NCI-H446 (cell line): ENCODE results near the gene PDE4D.
"Not testable (repeated sequence)": the region's sequence is repeated elsewhere in the genome, so short reads cannot be mapped to it uniquely, and the experiment has no call there.

Experiments
- DNase-seq, 2 experiments: peaks; one replicate each; lab custom pipeline; 2025; lab: John Stamatoyannopoulos, UW

The PDE4D gene

DNA sequence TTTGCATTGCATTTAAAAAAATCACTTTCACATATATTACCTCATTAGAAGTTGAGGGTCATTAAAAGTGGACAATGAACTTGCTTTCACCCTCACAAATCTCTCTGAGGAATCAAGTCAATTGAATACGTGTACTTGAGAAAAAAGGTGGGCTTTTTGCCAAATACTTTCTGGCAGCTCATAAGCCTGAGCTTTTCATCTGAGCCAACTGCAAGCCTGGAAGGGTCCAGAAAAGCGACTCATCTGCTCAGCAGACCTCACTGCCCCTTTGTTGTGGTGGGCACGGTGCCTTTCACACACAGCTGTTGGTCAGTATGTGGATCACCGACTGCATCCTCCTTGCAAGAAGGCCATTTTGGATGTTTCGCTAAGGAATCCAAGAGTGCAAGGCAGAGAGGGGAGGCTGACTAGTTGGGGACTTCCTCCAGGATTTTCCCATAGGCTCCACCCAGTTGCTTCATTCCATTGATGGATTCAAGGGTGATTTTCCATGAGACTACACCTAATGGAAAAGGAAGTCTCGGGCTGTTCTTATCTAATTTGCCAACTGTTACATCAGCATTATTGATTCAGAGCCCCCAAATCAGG is 564.7 kb downstream of the PDE4D start:
- peak; percentile 78 to 96 for DNase-seq

DNA sequence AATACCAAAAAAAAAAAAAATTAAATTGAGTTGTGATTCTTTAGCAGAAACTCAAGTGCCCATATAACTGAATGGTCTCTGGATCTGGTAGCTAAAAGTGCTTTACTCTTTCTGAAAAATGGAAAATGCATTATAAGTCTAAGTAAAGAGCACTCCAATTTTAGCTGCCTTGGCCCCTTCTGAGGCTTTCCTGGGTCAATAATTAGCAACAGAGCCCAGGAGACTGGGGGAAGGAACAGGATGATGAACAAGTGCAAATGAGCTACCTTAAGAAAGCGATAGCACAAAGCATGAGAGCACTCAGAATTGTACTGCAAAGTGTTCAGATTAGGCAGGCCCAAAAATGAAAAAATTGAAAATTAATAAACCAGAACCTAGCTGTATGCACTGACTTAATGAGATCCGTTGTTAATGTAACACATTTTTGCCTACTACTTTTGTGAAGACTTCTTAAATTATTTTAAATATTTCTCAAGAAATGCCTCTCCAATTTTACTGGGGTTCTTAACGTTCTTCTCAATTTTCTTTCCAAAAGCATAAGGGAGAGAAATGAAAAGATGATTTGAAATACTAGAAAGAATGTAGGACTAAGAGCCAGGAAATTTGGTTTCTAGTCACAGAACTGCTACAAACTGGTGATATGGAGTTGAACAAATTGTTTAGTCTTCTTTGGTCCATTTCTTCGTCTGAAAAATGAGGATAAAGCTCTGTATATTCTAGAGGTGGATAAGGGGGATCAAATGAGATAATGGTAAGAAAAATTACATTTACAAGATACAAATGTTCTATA is 566.1 kb downstream of the PDE4D start:
- no peak for DNase-seq

DNA sequence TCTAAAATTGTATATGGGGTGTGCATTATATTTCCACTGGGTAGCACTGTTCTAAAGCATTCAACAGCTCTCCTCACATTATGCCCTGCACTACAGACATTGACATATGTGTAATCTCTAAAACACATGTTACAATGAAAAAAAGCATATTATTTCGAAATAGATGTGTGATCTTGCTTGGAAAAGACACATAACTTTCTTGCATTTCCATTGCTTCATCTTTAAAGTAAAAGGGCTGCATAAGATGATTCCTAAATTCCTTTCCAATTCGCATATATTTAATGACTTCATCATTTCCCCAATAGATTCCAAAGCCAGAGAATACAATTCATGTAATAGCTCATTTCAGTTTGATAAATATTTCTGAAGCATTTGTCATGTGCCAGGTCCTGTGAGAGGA is 566.9 kb downstream of the PDE4D start:
- DNase-seq, result no peak

DNA sequence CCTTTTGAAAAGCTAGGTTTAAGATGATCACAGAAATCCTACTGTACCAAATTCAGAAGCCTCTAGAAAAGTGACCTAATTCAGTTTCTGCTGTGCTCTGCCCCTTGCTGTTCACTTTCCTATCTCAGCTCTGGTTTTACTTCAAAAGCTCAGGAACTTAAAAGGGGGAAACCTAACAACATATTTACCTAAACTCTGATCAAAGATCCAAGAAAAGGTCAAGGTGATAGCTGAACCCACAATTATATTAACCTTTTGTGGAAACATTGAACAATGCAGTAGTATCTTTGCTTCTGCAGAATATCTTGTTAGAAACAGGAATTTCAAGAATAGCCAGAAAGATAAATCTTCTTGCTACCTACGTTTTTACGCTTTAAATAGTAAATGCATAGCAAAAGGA is 568.5 kb downstream of the PDE4D start:
- no peak for DNase-seq

DNA sequence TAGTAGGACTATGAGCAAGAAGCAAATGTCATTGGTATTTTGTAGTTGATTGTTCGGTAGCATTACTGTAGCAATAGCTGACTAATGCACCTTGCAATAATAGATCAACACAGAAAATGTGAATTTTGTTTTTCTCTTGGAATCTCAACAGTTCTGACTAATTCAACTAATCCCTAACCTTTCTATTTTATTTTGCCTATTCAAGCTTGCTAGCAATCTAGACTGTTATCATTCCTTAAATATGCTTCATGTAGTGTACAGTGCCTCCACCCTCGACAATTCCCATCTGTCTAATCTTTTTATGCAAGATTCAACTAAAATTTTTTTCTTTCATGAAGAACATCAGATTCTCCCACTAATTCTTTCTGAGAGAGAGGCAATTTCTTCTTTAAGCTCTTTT is 570.6 kb downstream of the PDE4D start:
- no peak for DNase-seq

DNA sequence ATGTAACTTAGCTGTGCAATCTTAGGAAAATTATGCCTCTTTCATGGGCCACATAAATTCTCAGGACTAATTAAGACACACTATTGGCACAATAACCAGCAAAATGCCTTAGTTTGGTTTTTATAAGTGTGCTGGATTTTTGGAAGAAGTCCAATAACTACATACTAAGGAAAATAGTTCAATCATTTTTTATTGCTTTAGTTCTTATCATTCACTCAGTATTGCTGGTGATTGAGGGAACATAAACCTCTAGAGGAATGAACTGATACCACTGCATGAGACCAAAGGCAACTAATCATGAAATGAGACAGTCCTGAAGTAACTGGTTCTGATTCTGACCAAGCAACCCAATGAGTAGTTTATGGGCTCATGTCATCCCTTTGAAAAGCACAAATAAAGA is 571.5 kb downstream of the PDE4D start:
- no peak for DNase-seq

DNA sequence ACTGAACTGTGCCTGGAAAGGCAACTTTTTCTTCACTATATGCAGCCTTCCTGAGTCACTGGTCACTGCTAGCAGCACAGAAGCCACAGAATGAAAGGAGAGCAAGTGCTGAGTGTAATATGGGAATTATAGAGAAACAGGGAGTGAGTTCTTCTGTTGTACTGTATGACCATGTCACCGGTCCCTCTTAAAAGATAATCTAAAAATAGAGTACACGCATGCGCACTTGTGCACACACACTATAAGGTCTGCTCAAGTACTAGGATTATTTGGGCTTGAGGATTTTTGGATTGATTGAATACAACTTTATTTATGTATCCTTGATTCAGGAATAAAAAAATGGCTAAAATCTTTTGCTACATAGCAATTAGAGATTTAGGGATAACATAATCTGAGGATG is 571.9 kb downstream of the PDE4D start:
- no peak for DNase-seq

DNA sequence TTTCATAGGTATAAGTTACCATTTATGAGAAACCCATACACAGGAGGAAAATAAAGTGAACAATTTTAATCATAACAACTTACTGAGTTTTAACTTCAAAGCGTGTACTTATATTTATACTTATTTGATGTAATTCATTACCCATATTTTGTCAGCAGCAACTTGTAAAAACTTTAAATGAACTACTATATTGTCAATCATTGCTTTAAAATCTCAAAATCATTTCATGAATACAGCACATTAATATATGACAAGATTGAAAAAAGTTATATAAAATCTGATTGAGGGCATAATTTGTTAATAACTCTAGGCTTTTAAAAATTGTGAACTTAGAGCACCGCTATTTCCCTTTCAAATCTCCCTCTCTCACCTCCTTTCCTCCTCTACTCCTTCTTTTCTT is 573.1 kb downstream of the PDE4D start:
- no peak for DNase-seq

DNA sequence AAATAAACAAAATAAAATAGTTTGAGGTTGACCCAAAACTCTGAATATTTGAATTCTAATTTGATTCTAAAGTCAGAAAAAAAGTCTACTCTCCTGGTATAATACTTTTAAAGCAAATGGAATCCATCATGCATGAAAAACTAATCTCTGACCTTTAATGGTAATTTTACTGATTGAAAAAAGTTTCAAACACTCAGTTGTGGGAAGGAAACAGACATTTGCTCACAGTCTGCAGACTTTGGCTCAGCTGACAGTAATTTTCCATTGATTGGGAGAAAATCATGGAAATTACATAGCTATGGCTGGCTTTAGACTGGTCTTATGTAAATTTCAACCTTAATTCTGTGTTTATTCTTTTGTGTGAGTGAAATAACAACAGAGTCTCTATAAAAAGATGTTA is 574.3 kb downstream of the PDE4D start:
- no peak for DNase-seq

DNA sequence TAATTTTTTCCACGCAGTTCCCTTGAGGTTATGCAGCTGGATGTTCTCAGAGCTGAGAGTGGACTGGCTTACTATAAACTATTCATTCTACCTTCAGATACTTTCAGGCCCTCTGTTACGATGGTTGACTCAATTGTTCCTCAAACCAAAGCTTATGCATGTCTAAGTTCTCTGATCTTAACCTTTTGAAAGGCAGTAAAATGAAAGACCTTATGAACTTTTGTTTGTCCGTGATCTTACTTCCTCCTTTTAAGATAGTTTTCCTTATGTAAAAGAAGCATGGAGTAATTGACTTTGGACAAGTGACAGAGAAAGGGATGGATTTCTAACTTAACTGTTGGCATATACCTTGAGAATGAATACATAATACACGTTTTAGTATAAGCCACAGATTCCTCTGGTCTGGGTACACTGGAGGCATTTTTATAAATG is 575.7 kb downstream of the PDE4D start:
- no peak for DNase-seq

DNA sequence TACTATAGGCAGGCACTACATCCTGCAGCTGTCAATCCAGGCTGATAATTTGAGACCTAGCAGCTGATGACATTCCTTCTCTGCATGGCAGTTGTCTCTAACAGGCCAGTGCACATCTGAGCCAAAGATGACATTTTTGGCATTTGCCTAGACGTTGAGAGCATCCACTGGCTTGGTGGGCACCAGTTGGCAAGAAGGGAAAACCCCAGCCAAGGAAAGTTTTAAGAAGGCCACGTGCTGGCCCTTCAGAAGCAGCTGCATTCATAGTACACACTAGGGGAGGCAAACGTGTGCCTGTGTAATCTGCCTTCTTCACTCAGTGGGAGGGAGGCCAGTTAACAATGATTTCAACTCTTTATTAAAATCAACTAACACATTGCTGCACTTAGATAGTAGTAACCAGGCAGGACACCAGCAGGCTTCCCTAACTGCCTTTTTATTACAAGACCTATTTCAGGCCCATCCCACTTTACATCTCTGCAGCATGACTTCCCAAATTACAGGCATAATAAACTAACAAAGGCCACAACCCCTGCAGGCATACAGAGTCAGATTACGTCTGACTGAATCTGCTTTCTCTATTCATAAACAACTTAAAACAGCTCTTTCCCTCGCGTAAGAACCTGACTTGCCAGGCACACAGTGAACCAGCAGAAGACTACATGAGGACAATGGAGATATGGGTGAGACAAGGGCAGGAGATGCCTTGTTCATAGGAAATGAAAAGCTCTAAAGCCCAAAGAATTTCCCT is 576.3 kb downstream of the PDE4D start:
- peak; percentile 7 to 62 for DNase-seq

DNA sequence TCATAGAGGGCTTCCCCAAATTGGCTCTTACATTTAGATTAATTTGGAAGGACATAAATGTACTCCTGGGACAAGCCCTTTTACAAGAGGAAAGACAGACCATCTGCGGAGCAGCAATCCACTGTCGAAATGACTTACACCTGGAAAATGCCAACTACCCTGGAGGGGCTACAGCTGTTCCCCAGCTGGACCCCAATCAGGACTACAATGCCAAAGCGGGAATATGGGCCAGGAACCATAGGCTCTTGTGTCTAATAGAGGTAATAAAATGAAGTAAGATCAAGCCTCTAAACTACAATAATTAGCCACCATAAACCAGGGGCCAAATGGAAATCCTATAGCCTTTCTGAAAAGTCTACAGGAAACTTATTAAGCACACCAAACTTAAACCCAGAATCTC is 581.3 kb downstream of the PDE4D start:
- no peak for DNase-seq

DNA sequence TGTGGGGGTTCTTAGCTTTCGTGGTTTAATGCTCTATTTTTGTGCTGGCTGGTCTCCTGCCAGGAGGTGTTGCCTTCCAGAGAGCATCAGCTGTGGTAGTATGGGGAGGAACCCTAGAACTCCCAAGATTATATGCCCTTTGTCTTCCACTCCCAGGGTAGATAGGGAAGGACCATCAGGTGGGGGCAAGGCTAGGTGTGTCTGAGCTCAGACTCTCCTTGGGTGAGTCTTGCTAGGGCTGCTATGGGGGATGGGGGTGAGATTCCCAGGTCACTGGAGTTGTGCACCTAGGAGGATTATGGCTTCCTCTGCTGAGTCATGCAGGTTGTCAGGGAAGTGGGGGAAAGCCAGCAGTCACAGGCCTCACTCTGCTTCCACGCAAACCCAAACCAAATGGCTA is 584.8 kb downstream of the PDE4D start:
- not testable (repeated sequence) for DNase-seq

DNA sequence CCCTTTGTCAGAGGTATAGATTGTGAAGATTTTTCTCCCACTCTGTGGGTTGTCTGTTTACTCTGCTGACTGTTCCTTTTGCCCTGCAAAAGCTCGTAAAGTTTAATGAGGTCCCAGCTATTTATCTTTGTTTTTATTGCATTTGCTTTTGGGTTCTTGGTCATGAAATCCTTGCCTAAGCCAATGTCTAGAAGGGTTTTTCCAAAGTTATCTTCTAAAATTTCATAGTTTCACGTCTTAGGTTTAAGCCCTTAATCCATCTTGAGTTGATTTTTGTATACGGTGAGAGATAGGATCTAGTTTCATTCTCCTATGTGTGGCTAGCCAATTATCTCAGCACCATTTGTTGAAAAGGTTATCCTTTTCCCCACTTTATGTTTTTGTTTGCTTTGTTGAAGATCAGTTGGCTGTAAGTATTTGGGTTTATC is 590.2 kb downstream of the PDE4D start:
- not testable (repeated sequence) for DNase-seq

DNA sequence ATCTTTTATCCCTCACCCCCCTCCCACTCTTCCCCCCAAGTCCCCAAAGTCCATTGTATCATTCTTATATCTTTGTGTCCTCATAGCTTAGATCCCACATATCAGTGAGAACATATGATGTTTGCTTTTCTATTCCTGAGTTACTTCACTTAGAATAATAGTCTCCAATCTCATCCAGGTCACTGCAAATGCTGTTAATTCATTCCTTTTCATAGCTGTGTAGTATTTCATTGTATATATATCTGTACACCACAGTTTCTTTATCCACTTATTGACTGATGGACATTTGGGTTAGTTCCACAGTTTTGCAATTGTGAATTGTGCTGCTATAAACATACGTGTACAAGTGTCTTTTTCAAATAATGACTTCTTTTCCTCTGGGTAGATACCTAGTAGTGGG is 591.0 kb downstream of the PDE4D start:
- DNase-seq, result not testable (repeated sequence)

DNA sequence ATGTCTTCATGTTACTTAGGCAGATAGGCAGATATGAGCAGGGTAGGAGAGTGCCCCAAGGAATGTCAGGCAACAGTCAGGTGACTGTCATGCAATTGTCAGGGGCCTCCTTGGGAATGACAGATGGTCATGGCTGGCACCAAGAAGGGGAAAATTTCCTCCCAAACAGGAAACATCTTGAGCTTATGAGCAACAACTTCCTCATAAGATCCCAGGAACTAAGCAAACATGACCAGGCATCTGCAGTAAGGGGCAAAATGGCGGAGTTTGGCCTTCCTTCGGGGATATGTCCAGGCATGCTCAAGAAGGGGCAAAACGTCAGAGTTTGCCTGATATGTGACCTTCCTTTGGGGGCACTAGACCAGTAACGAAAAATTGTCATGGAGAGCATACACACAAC is 591.8 kb downstream of the PDE4D start:
- DNase-seq, result no peak

DNA sequence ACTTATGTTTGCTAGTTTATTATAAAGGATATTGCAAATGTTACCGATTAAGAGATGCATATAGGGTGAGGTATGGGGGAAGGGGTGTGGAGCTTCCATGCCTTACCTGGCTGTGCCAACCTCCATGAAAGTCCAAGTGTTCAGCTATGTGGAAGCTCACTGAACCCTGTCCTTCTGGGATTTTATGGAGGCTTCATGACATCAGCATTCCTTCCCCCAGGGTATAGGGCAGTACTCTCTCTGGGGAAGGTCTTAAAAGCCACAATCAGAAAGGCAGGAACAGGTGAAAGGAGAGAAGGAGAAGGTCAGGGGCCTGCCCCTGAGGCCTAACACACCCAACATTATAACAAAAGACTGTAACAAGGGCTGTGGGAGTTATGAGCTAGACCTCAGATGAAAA is 592.6 kb downstream of the PDE4D start:
- DNase-seq, result no peak

DNA sequence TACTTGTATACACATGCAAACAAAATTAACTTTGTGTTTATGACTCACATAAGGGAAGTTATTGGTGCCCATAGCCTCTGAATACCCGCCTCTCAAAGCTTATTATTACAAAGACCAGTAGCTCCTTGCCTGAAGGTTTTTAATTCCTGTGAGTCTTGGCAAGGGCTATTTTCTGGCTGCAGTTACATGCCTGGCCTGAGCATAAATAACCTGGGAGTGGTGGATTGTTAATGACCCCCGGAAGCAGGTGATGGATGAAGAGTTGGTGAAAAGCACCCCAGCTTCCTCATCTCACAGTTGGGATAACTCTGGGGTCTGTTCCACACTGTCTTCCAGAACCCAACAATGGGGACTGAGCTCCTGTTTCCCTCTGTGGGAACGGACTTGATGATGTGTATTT is 594.5 kb downstream of the PDE4D start:
- DNase-seq, result no peak

DNA sequence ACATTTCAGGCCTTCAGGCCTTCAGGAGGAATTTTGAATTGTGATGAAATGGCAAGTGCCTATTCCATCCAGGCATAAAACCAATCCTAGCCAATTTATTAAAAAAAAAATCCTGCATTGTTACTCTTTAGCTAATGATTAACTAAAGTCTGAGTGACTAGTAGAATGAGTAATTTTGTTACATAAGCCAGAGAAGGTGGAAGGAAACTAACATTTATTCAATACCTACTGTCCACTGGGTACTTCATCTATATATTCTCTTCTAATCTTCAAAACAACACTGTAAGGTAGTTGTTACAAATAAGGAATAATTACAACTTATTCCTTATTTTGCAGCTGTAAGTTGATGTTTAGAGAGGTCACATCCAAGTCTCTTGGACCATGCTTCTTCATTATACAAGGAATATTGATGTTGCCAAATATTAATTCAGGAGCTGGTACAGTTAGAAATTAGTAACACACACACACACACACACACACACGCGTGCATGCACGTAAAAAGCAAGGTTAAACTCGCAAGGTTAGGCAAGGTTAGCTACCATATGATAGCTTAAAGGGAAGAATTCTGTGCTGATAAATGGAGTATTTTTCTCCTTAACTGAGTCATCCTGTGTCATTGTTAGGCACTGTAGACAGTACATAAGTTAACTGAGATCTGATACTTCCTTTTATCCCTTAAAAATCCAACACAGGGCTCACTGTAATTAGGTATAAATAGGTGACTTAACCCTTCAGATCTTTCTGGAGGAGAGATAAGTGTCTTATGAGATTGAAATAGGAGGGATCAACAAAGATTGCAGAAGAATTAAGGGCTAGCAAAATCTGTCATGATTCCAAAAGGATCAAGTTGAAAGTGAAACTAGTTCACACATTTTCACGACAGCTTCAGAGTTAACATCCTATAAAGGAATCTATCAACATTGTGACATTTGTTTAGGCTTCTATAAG is 596.9 kb downstream of the PDE4D start:
- no peak for DNase-seq

DNA sequence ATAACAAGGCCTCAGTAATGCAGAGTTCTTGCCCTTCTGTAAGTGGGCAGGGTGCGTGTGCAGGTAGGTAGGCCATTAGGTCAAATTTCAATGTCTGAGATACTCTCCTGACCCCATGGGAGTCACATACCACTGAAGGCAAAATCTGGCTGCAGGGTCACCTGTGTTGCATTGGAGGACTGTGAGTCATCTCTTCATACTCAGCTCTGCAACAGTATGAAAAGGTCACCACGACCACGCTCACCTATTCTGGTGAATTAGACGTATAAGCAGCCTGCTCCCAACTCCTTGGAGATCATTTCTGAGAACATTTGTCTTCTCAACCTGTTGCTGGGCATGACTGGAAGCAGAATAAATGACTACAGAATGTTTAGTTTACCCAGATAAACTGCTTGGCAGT is 599.8 kb downstream of the PDE4D start:
- DNase-seq, result no peak

DNA sequence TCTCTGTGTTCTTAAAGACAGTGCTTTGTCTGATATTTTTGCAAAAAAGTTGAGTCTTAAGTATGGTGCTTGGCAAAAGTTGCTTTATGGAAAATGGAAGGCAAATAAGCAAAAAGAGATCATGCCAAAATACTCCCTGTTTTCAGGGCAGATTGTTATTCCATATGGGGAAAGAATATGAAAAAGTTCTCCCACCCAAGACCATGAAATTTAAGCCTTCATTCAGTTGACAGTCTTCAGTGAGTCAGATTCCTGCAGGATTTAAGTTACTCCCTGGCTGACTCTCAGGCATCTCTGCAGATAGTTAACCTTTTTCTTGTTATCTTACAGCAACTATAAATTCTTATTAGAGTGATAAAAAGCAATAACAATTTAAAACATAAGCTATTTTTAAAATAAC is 601.6 kb downstream of the PDE4D start:
- DNase-seq, result no peak

DNA sequence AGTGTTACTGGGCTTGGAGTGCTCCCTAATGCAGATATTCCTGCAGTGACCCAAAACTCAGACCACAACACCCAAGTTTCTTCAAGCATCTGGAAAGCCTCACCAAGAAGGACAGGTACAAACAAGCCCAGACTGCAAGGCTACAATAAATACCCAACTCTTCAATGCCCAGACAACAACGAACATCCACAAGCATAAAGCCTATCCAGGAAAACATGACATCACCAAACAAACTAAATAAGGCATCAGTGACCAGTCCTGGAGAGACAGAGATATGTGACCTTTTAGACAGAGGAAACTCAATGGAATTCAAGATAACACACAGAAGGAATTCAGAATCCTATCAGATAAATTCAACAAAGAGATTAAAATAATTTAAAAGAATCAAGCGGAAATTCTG is 605.6 kb downstream of the PDE4D start:
- DNase-seq, result no peak
